Activated T-cell treated with anti-CD3 and anti-CD28 coated beads for 4 hours (primary cell): ENCODE data around the gene OR2S2.
A peak's percentile ranks its signal among the peaks of the same experiment; 100 is the strongest.
"Not testable (repeated sequence)": the region's sequence is repeated elsewhere in the genome, so short reads cannot be mapped to it uniquely, and the experiment has no call there.

Experiments
- DNase-seq: peaks from one replicate; pipeline ENCODE4 v3.0.0-alpha.2; 2020

The OR2S2 gene

DNA sequence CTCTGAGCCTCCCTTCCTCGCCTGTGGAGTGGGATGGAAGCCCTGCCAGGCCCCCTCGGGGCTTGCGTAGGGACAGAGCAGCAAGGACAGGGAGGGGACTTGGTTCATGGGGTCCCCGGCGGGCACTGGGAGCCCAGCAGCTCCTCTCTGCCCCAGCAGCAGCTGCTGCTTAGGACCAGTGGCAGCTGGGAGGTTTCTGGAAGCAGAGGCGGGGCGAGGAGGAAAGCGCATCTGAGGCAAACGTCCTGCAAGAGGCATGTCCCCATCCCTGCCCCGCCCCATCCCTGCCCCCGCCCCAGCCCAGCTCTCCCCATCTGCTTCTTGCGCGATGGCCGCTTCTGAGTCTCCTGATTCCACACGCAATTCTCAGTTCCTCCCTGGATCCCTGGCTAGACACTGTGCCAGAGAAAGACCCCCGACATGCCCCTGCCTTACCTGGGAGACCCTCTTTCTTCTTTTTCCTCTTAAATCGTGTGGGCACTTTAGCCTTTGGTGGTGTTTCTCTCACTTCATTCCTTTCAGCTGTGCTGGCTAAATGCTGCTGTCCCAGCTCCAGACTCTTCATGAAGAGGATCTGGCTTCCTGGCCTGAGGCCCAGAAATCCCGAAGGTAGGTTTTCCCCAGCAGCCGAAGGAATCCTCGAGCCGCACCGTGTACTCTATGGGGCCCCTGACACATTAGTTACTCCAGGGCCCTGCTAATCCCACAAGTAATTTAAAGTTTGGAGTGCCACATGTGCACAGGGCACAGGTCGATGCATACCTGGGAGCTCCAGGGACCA, 4.4 kb upstream of the OR2S2 start:
- no peak for DNase-seq

DNA sequence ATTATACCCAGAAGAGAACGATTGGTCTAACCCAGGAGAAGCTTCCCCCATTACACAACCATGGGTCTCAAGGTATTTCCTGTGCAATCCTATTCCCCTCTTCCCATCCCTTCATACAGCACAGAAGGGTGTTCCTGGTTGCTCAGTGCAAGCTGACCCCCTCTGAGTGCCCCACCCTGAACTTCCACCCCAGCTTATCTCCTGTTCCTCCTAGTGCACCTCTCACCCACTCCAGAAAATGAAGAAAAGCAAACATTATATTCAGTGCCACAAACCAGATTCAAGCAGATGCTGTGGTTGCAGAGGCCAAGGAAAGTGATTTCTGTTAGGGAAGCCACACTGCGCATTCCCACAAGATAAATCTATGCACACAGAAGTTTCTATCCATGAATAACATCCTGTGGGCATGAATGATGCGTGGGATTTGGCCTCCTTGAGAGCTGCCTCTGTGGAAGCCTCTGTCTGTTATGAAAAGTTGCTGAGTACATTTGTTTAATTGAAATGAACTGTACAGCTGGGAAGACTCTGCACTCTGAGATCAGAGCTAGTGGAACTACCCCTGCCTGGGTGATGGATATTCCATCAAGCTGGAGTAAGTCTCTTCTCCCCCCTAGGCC, 2.2 kb upstream of the OR2S2 start:
- DNase-seq: no peak

GRCh38 chr9:35956651-35957050, 1.3 kb downstream of the OR2S2 start:
- DNase-seq: no peak

DNA sequence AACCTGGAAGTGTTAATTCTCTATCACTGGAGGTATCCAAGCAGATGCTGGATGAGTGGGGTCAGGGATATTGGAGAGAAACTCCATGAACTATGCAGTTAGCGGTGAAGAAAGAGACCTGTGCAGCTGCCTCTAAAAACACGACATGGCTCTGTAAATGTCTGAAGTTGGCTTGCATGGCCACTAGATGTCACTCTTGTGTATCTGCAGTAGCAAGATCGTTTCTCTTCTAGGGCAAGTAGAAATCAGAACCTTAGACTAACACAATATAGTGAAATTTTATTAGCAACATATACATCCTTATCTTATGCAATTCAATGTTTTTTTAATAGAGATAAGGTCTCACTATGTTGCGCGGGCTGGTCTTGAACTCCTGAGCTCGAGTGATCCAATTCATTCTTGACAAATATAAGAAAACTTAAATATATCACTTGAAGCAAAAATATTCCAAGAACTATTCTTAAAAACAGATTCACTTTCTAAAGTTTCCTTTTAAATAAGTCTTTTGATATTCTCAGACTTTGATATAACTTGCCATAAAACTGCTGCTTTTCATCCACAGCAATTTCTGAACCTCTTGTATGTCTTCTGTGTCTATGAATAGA, 2.9 kb downstream of the OR2S2 start:
- no peak for DNase-seq

GRCh38 chr9:35952526-35953191, 5.3 kb downstream of the OR2S2 start:
- DNase-seq: no peak

DNA sequence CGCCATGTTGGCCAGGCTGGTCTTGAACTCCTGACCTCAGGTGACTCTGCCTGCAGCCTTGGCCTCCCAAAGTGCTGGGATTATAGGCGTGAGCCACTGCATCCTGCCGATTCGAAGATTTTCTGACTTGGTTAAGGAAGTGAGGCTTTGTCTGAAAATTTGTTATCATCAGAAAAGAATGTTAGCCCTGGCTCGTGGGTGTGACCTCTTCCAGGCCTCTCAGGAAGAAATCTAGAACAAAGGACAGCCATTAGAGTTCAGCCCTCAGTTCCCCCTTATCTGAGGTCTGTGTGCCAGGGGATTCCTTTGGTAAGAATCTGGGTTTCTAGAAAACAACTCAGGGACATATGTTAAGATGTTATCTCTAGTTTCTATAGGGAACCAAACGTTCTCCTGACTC, 6.2 kb downstream of the OR2S2 start:
- no peak for DNase-seq

GRCh38 chr9:35948901-35949318, 9.0 kb downstream of the OR2S2 start:
- DNase-seq: no peak

DNA sequence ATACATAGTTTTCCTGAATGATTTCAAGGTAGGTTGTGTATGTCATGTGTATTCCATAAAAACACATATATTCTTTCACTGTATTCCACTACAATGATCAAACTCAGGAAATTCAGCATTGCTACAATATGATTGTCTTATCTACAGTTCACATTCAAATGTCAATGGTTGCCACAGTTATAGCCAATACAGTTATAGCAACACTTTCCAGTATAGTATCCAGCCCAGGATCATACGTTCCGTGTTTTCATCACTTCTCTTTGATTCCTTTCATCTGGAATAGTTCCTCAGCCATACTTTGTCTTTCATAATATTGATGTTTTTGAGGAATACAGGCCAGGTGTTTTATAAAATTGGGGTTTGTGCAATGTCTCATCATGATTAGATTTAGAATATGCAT, 9.5 kb downstream of the OR2S2 start:
- DNase-seq: no peak

GRCh38 chr9:35945341-35946018, 12.5 kb downstream of the OR2S2 start:
- DNase-seq: peak; percentile 58

GRCh38 chr9:35944841-35945240, 13.1 kb downstream of the OR2S2 start:
- DNase-seq: no peak

DNA sequence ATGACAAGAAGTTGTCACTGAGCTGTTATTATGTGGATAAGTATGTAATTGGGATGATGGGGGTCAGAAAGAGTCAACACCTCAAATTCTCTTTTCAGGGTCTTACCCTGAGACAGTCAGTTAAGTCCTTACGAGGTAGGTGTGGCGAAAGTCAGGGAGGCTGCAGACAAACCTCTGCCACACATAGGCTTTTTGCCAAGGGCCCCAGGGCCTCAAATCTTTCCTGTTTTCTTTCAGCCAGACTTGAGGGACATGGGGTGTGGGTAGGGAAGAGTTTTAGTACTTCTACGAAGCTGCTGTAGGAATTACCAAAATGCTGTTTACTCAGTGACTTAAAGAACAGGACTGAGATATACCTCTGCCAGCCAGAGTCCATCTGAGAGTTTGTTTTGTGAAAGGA, 13.8 kb downstream of the OR2S2 start:
- no peak for DNase-seq

DNA sequence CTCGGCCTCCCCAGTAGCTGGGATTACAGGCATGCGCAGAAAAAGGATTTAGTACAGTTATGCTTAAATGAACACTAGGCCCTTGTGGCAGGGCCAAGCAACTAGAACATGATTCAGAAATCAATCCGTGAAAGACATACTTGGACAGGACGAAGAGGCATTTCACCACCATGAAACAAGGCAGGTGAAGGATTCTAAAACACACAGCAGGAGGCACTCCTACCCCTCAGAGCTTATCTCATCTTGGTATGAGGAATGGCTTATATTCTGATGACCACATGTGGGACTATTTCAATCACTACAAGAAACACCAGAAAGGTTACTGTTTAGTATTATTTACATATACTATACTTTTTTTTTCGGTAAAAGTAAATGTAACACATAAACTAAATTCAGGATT, 15.7 kb downstream of the OR2S2 start:
- DNase-seq: no peak

- no peak for DNase-seq
These were observed 17.2 kb downstream of the OR2S2 start for GRCh38 chr9:35940458-35941407.

DNA sequence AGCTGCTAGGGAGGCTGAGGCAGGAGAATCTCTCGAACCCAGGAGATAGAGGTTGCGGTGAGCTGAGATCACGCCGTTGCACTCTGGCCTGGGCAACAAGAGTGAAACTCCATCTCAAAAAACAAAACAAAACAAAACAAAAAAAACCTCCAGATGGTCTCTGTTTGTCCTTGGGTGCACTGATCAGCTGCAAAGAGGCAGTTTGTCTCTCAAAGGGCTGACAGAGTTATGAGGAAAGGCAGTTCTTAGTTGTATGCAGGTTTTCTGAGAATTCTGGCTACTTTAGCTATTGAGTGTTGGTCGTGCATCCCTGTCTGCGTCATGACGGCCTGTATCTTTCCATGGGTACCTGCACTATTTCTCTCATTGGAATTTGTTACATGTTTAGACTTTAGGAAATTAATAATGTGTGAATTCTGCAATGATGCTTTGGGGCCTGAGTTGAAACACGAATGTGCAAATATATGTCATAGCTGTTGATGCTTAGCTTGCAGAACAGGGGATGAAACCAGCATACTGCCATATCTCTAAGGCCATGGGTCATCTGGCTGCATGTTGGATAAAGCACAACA, 18.2 kb downstream of the OR2S2 start:
- DNase-seq: no peak

GRCh38 chr9:35938474-35939356, 19.2 kb downstream of the OR2S2 start:
- no peak for DNase-seq

DNA sequence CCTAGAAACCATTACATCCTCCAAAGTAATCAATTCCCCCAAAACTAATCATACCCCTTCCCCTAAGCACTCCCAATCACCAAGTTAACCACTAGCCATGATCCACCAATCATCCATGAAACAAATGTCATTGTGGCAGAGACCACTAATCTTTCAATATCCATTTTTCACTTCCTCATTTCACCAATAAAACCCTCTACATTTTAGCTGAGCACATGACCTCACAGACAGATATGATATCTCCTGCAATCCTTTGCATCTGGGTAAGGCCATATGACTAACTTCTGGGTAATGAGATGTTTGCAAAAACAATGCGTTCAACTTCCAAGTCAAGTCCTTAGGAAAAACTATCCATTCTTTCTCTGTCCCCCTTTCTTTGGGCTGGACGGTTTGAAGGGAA, 20.7 kb downstream of the OR2S2 start:
- no peak for DNase-seq

- DNase-seq: no peak
These were observed 22.0 kb downstream of the OR2S2 start for GRCh38 chr9:35935755-35936509.

DNA sequence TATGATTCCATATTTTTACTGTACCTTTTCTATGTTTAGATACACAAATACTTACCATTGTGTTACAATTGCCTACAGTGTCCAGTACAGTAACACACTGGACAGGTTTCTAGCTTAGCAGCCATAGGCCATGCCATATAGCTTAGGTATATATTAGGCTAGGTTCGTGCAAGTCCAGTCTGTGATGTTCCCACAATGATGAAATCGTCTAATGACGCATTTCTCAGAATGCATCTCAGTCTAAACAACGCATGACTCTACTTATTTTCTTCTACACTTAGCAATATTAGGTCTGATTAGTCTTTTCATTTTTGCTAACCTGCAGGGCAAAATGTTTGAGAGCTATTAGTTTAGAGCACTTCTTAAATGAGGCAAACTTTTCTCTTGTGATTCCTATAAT, 22.7 kb downstream of the OR2S2 start:
- no peak for DNase-seq

- not testable (repeated sequence) for DNase-seq
These were observed 23.9 kb downstream of the OR2S2 start for GRCh38 chr9:35934069-35934468.
